Ovary (tissue), 9 donors: ENCODE results near the gene RAB14. TPM values are rescaled to one million over a fixed set of nuclear protein-coding genes. Genes with fewer than 3 reads are reported as not detected.

Experiments used
- DNase-seq, 5 donors: peaks; one replicate each; pipeline ENCODE4 v3.0.0-alpha.2; 2019 to 2020
- H3K27ac ChIP-seq, 2 donors: fragments of 200-600 bp; one replicate each; pipeline versions ENCODE4 v1.5.1 to v1.8.0; 2019 to 2022
- H3K27me3 ChIP-seq: fragments of 200-600 bp; one replicate; pipeline ENCODE4 v1.8.0; 2022
- H3K36me3 ChIP-seq: fragments of 200-600 bp; sonication (generic); one replicate; pipeline ENCODE4 v1.5.1; 2019
- H3K4me1 ChIP-seq: one replicate; pipeline ENCODE4 v1.8.1; 2013; ENCODE audit warnings: mild to moderate bottlenecking, moderate library complexity; ENCODE audit not compliant: insufficient read depth
- H3K4me3 ChIP-seq: fragments of 200-600 bp; sonication (generic); one replicate; pipeline ENCODE4 v1.5.1; 2017
- H3K9me3 ChIP-seq, 2 donors: fragments of 200-600 bp in 1 of 2; sonication (generic) in 1 of 2; one replicate each; pipeline versions ENCODE4 v1.5.1 to v1.8.1; 2013 to 2019; ENCODE audit warnings: mild to moderate bottlenecking in 1 of 2, moderate library complexity in 1 of 2
- CTCF ChIP-seq, 3 donors: fragments of 450-650 bp in 2 of 3; fragments of 200-600 bp in 1 of 3; IDR thresholded peaks; one replicate each; pipeline versions ENCODE4 v1.5.1 to v1.8.0; 2016 to 2022; ENCODE audit warnings: antibody characterized with exemption in 3 of 3, mild to moderate bottlenecking in 1 of 3
- EP300 ChIP-seq: sonication (generic); formaldehyde crosslinking; IDR thresholded peaks from one replicate; pipeline ENCODE4 v1.6.1; 2017; ENCODE audit warnings: antibody characterized with exemption
- POLR2A ChIP-seq: fragments of 450-650 bp; IDR thresholded peaks from one replicate; pipeline ENCODE4 v1.6.1; 2017; ENCODE audit warnings: antibody characterized with exemption, mild to moderate bottlenecking, moderate library complexity
- WGBS, 3 donors: extraction: QIAGEN DNeasy Blood & Tissue Kit in 1 of 3; methylation state at CpG; one replicate each; pipeline versions ENCODE4 v1.1.5 to v1.1.7; 2013 to 2017; 5-methylcytosine and 5-hydroxymethylcytosine counted together
- intact Hi-C, 4 donors: fragments of 100-400 bp; cut with DNase I; formaldehyde crosslinking; loops; one replicate each; pipeline versions ENCODE4 v1.11.0 to v1.15.1; 2022 to 2023
- polyA plus RNA-seq, 2 donors: library from polyadenylated mRNA; stranded (reverse); fragments of 200-250 nt in 1 of 2; fragments of 350-450 nt in 1 of 2; fragmentation: Illumina TruSeq in 1 of 2; extraction: RNeasy Lipid Tissue Mini Kit (QIAGEN cat#74804) in 1 of 2; gene quantifications; one replicate each; pipeline ENCODE4 v1.2.3, GENCODE V29; 2013 to 2014
- total RNA-seq, 7 donors: library from RNA; depleted of rRNA in 2 of 7; stranded (reverse); fragments of >200 nt in 2 of 7; fragmentation: NEBNext Ultra II Directional in 3 of 7; extraction: Animal tissue kit (Norgen Biotek cat#: 25700) in 3 of 7; gene quantifications; one replicate each; pipeline versions ENCODE4 v1.1.0 to v1.2.4, GENCODE V29; 2016 to 2023
- donor health status: DM: no; HTN: no; CAD: no; lungs with moderate emphysema.
- donor health status: DM: no; HTN: no; CAD: no.
- donor health status: Bipolar disorder and iron deficiency.
- donor health status: DM: yes; HTN: yes; CAD: no.
- donor health status: DM: no; HTN: no; CAD: no.
- donor health status: DM: yes; HTN: yes; CAD: no.

RAB14 gene
- total and polyA plus RNA-seq, 9 donors, result 22.9 to 96.6 (median 57.1) TPM

DNA sequence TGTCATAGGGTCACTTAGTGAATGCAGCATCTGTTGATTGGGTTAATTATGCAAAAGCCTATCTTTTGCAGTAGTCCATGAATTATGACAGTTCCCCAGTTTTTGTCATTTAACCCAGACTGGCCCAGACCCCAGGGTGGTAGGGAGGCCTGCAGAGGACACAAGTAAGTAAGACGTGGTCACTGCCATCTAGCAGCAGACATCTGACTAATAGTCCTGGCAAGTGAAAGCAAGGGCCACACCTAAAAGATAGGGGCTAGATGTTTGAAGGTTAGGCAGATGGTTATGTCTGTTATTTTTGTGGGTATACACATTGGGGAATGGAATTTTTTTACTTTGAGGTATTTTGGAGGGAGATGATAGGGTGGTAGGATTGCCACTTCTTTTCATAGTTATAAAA lies 48.0 kb downstream of the RAB14 start:
- intact Hi-C loops, result no loop called here
- WGBS, 3 donors, result 79 to 88% (median 79%) methylated on average over 1 of the region's 1 CpG
- Histone ChIP-seq H3K27ac (no peak overlapping the region), H3K36me3 (no peaks in the 10 kb centered on the region), H3K27me3 (no peaks in the 10 kb centered on the region), H3K4me3 (no peak overlapping the region), H3K9me3 (no peaks in the 10 kb centered on the region), H3K4me1 (no peaks in the 10 kb centered on the region)
- TF ChIP-seq CTCF (IDR thresholded peaks at IDR 0.05) (no peak), EP300 (no peak), POLR2A (no peak)
- DNase-seq, result no peak

DNA sequence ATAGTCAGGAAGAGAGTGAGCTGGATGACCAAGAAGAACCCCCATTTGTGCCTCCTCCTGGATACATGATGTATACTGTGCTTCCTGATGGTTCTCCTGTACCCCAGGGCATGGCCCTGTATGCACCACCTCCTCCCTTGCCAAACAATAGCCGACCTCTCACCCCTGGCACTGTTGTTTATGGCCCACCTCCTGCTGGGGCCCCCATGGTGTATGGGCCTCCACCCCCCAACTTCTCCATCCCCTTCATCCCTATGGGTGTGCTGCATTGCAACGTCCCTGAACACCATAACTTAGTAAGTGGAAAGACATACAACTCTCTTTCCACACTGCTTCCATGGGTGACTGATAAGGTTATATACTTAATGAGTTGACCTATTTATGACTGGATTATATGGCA lies 51.5 kb downstream of the RAB14 start:
- no peak overlapping the region for H3K4me3 ChIP-seq
- no peaks in the 10 kb centered on the region for H3K9me3 ChIP-seq
- TF ChIP-seq EP300 (no peak), CTCF (IDR thresholded peaks at IDR 0.05) (no peak), POLR2A (no peak)
- no peaks in the 10 kb centered on the region for H3K36me3 ChIP-seq
- DNase-seq, result no peak
- no peaks in the 10 kb centered on the region for H3K4me1 ChIP-seq
- H3K27me3 ChIP-seq, result no peaks in the 10 kb centered on the region
- 57 to 59% (median 59%) methylated on average over 2 of the region's 2 CpGs for WGBS, 3 donors
- intact Hi-C loops, result no loop called here
- H3K27ac ChIP-seq, result no peak overlapping the region

- no peak for DNase-seq
- no peak overlapping the region for H3K4me3 ChIP-seq
- no peaks in the 10 kb centered on the region for H3K27me3 ChIP-seq
- no peaks in the 10 kb centered on the region for H3K4me1 ChIP-seq
- no peaks in the 10 kb centered on the region for H3K36me3 ChIP-seq
- no peak overlapping the region for H3K27ac ChIP-seq
- no peak for TF ChIP-seq CTCF (IDR thresholded peaks at IDR 0.05)
- TF ChIP-seq POLR2A, result no peak
- TF ChIP-seq EP300, result no peak
- intact Hi-C loops, result no loop called here
- 93 to 96% (median 94%) methylated on average over 2 of the region's 2 CpGs for whole genome bisulfite sequencing, 3 donors
- no peaks in the 10 kb centered on the region for H3K9me3 ChIP-seq
These were observed 57.2 kb downstream of the RAB14 start for GRCh38 chr9:121144482-121144881.

DNA sequence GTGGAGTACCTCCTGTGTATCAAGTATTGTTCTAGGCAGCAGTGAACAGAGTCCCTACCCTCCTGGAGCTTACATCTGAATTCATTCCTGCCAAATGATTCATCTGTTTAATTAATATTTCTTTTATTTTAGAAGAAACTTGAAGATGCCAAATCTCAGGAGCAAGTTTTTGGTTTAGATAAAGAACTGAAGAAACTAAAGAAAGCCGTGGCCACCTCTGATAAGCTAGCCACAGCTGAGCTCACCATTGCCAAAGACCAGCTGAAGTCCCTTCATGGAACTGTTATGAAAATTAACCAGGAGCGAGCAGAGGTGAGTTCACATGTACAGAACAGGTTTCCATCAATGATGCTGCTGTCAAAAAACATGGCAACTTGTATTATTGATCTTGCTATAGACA lies 57.9 kb downstream of the RAB14 start:
- intact Hi-C loops, result no loop called here
- Histone ChIP-seq H3K36me3 (no peaks in the 10 kb centered on the region), H3K27me3 (no peaks in the 10 kb centered on the region), H3K27ac (no peak overlapping the region), H3K9me3 (no peaks in the 10 kb centered on the region), H3K4me1 (no peaks in the 10 kb centered on the region), H3K4me3 (no peak overlapping the region)
- WGBS, 3 donors, result 90 to 94% (median 94%) methylated on average over 2 of the region's 2 CpGs
- no peak for TF ChIP-seq POLR2A
- no peak for TF ChIP-seq CTCF (IDR thresholded peaks at IDR 0.05)
- TF ChIP-seq EP300, result no peak
- DNase-seq, result no peak

GRCh38 chr9:121141706-121142105 lies 60.0 kb downstream of the RAB14 start:
- H3K36me3 ChIP-seq, result no peaks in the 10 kb centered on the region

More at GRCh38 chr9:121141706-121142105, 60.0 kb downstream of the RAB14 start:
- no peaks in the 10 kb centered on the region for H3K9me3 ChIP-seq
- intact Hi-C loops, result no loop called here
- H3K4me1 ChIP-seq, result no peaks in the 10 kb centered on the region
- H3K27ac ChIP-seq, result no peak overlapping the region
- no peaks in the 10 kb centered on the region for H3K27me3 ChIP-seq
- TF ChIP-seq EP300, result no peak
- no peak for TF ChIP-seq POLR2A
- TF ChIP-seq CTCF (IDR thresholded peaks at IDR 0.05), result no peak
- H3K4me3 ChIP-seq, result no peak overlapping the region
- no peak for DNase-seq
- WGBS, 3 donors, result 74 to 85% (median 84%) methylated on average over 1 of the region's 1 CpG
